Fibroblast of skin of right biceps (primary cell): Measurements from ENCODE around the gene MND1.

Experiments
- DNase-seq: peaks from one replicate; pipeline ENCODE4 v3.0.0-alpha.2; 2013

MND1 gene

DNA sequence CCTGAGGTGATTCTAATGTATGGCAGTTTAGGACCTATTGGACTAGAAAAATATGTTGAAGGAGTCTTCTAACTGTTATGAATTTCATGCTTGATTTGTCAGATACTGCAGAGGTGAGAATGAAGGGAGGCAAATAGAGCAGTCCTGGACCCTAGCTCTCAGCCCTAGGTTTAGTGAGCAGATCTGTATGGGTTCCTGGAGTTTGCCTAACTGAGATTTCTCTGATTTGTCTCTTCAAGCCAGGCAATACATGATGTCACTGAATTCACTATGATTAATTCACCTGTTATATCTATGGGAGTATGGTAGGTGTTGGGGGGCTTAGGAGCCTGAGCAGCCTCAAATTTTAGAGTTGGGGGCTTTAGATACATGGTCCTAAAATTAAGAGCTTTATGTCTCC is 2.6 kb downstream of the MND1 start:
- no peak for DNase-seq

DNA sequence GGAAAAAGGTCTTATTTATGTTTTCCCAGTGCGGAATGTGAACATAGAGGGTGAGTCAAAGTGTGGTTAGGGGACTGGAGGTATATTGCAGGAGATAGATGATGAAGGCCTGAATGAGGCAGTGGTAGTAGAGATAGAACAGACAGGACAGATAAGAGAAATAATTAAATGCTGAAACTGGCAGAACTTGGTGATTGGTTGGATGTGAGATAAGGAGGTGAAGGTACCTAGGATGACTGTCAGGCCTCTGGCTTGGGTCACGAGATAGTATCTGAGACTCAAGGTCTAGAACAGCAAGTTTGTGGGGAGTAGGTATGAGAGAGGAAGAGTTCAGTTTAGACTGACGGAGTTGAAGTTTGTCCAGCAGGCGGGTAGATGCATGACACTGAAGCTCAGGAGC is 3.5 kb downstream of the MND1 start:
- DNase-seq: peak; percentile 58

DNA sequence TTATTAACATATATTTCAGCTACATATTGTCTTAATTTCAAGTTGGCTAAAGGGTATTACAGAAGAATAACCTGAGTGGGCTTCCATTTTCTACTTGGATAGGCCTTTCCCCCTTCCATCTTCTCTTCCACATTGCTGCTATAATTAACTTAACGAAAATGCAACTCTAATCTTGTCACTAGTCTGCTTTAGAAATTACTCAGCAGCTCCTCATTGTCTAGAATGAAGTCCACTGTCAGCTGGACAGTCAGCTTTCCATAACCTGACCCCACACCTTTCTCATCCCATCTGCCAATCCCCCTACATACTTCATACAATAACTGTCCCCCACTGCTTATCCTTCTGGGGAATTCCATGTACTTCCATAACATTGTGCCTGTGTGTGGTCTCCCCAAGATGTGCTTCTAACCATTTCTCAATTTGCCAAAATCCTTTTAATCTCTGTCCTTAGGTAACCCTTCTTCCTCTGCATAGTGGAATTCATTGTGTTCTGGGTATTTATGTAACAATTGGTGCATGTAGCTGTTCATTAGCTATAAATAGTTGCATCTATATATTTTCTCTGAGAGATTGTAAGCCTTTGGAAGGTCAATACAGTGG is 4.8 kb downstream of the MND1 start:
- no peak for DNase-seq

DNA sequence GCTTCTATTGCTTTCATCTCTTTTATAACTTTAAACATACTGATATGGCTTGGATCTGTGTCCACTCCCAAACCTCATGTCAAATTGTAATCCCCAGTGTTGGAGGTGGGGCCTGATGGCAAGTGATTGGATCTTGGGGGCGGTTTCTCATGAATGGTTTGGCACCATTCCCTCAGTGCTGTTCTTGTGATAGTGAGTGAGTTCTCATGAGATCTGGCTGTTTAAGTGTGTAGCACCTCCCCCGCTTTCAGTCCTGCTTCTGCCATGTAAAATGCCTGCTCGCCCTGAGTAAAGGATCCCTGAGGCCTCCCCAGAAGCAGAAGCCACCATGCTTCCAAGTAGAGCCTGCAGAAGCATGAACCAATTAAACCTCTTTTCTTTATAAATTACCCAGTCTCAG is 17.7 kb downstream of the MND1 start:
- DNase-seq: peak; percentile 42

DNA sequence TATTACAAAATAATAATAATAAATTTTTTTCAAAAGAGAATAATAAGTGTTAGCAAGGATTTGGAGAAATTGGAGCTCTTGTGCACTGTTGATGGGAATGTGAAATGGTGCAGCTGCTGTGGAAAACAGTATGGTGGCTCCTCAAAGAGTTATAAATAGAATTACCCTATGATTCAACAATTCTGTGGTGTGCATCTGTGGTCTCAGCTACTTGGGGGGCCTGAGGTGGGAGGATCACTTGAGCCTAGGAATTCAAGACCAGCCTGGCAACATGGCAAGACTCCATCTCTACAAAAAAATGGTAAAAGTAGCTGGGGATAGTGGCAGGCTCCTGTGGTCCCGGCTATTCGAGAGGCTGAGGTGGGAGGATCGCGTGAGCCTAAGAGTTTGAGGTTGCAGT is 19.6 kb downstream of the MND1 start:
- peak; percentile 74 for DNase-seq

DNA sequence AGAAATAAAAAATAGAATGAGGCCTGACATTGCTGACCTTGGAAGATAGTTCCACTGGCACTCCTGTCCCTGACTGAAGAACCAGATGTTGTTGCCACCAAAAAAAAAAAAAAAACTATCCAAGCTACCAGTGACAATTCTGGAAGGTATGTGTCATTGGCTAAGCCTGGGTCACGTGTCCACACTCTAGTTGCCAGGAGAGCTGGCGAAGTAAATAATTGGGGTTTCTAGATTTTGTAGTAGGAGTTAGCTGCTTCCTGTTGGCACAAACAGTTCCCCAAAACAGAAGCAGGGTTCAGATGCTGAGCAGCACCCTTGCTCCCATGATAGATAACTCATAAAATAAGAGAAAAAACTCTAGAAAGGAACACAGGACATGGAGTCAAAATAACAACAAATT is 20.5 kb downstream of the MND1 start:
- DNase-seq: no peak

DNA sequence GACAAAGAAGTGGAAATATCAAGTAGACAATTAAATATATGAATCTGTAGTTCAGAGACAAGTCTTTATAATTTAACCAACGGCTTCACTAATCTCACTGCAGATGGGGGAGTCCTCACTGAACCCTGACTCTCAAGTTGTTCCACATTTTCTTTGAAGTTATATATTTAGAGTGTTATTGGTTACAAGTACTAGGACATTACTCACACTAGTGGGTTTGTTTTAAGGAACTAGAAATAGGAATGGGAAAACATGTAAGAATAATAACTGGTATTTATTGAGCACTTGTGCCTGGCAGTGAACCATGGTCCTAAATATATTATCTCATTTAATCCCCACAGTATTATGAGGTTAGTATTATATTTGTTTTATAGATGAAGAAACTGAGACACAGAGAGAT is 22.0 kb downstream of the MND1 start:
- DNase-seq: no peak

DNA sequence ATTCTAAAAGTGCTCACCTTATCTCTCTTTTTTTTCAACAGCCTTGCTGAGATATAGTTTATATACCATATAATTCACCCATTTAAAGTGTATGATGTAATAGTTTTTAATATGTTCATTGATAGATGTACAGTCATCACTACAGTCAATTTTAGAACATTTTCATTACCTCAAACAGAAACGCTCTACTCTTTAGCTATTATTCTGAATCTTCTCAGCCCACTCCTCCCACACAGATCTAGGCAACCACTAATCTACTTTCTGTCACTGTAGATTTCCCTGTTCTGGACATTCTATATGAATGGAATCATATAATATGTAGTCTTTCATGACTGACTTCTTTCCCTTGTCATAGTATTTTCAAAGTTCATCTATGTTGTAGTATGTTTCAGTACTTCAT is 22.6 kb downstream of the MND1 start:
- DNase-seq: no peak

DNA sequence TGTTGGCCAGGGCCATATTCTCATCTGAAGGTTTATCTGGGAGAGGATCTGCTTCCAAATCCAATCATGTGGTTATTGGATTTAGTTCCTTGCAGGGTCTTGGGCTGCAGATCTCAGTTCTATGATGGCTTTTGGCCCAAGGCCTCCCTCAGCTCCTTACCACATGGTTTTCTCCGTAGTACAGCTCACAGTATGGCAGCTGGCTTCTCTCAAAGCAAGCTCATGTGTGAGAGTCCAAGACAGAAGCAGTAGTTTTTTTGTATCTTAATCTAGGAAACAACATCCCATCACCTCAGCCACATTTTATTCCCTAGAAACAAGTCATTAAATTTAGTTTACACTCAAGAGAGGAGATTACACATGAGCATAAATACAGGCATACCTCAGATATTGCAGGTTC is 24.5 kb downstream of the MND1 start:
- DNase-seq: no peak

DNA sequence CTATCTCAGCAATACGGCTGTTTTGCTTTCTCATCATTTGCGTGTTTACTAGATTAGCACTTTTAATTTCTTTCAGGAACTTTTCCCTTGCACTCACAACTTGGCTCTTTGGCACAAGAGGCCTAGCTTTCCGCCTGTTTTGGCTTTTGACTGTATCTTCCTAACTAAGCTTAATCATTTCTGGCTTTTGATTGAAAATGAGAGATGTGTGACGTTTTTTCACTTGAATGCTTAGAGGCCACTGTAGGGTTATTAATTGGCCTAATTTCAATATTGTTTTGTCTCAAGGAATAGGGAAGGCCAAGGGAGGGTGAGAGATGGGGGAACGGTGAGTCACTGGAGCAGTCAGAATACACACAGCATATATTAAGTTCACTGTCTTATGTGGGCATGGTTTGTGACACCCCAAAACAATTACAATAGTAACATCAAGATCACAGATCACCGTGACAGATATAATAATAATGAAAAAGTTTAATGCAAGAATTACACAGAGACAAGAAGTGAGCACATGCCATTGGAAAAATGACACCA is 27.3 kb downstream of the MND1 start:
- no peak for DNase-seq

DNA sequence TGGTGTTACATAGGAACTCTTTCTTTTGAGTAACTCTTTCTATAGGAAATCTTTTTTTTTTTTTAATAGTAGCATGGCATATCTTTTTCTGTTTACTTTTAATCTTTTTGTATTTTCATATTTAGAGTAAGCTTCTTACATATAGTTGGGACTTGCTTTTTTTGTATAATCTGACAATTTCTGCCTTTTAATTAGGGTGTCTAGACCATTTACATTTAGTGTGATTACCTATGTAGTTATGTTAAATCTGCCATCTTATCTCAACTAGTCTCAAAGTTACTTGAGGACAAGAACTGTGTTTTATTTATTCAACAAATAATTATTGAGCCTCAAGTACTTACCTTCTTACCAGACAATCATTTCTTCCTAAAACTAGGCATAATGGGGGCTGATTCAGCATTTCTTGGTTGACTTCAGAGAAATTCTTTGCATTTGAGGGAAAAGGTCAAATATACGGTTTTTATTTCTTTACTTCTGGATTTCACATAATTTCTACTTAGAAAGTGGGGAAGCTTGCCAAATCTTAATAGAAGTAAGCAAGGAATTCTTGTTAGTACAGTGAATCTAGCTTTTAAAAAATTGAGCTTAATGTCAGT is 28.6 kb downstream of the MND1 start:
- DNase-seq: no peak

DNA sequence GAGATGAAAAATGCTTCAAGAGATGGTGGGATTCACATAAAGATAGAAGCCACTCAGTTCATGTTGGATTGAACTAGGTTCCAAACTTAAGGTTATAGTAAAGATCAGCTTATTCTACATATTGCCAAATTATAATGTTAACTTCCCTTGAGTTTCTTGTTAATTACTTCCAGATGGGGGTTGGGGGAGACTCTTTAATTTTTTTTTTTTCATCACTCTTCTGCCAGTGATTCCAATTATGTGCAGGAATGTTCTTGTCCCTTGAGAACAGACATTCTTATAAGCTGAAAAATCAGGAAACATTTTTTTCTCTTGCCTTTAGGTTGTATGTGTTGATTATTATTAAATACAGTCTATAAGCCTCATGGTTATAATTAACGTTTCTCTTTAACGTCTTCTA is 30.0 kb downstream of the MND1 start:
- peak; percentile 86 for DNase-seq

DNA sequence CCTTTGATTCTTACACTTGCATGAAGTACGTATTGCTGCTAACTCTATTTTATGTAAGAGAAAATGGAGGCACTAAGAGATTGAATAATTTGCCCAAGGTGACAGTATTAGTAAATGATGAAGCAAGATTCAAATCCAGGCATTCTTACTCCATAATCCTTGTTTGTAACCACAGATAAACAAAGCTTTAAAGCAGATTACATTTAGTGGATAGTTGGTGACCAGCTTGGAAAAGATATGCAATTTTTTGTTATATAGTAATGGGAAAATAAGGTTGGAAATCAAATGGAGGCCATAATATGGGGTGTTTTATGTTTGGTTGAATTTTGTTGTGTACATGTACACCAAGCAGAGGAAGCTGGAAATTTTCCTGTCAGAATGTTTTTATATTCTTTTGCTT is 30.8 kb downstream of the MND1 start:
- no peak for DNase-seq

DNA sequence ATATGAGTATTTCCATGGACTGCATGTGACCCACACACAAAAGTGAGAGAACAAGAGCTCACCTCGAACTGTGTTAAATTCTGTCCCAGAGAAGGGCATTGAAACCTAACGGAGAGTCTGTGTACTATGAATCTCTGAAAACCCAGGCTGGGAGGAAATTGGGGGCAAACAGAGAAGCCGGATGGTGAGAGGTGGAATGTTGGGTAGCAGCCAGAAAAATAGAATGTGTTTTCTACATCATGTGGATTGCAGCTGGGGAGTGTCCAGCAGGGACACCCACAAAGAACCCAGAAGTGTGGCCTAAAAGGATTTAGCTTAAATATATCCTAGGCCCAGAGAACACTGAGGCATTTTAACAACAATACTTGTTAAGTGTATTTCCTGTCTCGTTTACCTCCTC is 38.6 kb downstream of the MND1 start:
- DNase-seq: peak; percentile 51

DNA sequence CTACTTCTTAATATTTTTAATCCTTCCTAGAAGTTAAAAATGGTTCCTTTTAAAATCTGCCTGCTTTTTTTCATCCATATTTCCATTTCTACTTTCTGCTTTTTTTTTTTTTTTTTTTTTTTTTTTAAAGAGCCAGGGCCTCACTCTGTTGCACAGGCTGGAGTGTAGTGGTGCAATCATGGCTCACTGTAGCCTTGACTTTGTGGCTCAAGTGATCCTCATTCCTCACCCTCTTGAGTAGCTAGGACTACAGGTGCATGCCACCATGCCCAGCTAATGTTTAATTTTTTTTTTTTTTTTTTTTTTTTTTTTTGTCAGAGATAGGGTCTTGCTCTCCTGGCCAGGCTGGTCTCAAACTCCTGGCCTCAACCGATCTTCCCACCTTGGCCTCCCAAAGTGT is 39.7 kb downstream of the MND1 start:
- no peak for DNase-seq

DNA sequence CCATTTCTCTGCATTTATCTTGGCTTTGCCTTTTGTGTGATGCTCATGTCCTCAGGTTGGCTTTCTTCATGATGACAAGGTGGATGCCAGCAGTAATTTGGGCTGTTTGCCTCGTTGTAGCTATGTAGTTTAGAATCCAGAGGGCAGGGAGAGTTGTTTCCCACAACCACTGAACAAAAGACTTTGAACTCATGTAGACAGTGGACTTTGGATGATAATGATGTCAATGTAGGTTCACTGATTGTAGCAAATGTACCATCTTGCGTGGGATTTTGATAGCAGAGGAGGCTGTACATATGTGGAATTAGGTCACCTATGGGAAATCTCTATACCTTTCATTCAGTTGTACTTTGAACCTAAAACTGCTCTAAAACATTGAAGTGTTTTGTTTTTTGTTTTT is 41.3 kb downstream of the MND1 start:
- no peak for DNase-seq

DNA sequence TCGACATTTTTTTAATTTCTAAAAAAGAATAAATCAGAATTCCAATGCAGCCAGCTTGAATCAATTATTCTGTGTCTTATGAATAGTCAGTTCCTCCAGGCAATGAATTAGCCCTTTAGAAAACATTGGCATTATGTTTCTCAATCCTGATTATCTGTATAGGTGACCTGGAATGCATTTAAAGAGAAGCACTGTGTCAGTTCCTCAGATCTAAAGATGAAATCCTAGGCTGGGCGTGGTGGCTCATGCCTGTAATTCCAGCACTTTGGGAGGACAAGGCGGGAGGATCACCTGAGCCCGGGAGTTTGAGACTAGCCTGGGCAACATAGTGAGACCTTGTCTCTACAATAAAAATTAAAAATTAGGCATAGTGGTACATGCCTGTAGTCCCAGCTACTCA is 43.5 kb downstream of the MND1 start:
- DNase-seq: no peak

DNA sequence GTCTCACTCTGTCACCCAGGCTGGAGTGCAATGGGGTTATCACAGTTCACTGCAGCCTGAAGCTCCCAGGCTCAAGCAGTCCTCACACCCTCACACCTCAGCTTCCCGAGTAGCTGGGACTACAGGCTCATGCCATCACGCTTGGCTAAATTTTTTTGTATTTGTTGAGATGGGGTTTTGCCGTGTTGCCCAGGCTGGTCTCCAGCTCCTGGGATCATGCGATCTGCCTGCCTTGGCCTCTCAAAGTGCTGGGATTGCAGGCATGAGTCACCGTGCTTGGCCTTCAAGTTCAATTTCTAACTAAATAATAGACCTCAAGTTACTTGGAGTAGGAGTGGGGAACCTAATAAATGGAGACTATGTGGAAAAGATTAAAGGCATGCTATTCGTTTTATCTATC is 48.9 kb downstream of the MND1 start:
- DNase-seq: peak; percentile 58

DNA sequence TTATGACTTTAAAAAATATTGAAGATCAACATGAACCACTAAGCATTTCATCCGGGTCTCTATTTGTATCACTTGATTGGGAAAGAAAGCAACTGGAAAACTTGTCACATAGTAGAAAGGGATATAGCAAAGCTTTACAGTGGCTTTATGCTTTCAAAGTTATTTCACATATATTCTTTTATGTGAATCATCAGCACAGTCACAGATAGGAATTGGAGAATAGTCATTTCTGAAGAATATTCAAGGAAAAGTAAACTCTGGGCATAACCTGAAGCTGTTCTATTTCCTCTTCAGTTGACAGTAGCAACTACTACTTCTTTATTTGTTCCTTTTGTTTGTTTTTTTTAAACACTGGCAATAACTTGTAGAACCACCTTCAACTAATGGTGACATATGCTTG is 50.5 kb downstream of the MND1 start:
- no peak for DNase-seq

DNA sequence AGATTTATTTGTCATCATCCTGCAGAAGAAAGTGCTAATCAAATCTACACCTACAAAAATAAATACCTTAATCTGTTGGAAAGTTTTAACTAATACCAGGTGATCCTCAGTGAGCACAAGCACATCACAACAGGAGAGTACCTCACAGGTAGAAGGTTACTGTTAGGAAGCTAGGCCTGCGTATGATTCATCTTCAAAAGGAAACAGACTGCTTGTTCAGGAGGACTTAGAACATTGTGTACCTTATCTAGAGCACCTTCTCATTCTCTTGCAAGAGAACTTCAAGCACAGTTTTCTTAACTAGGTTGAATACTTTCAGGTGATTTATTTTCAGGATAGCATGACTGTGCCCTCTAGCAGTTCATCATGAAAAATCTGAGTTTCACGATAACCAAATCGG is 54.2 kb downstream of the MND1 start:
- DNase-seq: no peak

DNA sequence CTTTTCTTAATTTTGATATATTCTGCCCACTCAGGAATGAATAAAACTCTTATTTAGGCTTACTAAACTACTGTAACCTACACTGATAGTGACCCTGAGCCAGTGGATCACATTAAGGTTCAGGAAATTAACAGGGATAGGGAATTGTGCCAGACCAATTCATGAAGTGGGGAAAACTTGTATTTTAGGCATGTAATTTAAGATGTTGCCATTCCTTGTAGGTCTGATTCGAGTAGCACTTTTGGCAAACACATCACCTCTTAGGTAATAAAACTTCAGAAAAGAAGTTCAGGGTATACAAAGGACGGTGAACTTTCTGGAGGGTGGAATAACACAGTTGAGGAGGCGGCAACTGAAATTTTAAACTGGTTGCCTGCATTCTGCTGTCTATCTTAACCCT is 54.9 kb downstream of the MND1 start:
- DNase-seq: no peak

DNA sequence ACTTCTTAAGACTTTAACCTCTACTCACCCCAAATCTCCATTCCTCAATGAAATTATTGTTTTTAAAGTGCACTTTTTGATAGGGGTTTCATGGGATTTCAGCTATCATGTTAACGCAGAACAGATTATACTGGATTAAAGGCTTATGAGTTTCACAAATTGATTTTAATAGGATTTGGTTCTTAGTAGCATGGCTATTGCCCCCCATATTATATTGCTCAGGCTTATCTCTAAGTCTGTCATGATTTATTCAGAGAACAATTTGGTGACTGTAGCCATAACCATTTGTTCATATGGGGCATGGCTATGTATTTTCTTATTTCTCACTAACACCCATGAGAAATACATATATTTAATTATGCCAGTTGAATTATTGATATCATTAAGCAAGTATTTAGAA is 57.0 kb downstream of the MND1 start:
- DNase-seq: no peak

DNA sequence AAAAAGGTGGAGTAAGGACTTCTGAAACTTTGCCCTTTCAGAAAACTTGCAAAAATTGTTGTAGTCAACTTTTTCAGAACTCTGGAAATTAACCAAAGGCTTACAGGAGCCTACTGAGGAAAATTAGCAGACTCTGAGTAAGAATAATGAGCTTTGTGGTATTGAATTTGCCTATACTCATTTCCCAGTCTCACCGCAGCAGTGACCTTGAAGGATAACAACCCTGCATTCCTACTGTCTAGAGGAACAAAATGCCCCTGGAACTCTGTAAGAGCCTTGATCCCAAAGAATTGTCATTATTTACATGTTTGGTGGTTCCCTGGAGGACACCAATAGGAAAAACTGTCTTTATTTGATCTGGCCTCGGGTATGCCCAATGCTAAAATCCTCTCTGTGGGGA is 57.9 kb downstream of the MND1 start:
- peak; percentile 77 for DNase-seq

DNA sequence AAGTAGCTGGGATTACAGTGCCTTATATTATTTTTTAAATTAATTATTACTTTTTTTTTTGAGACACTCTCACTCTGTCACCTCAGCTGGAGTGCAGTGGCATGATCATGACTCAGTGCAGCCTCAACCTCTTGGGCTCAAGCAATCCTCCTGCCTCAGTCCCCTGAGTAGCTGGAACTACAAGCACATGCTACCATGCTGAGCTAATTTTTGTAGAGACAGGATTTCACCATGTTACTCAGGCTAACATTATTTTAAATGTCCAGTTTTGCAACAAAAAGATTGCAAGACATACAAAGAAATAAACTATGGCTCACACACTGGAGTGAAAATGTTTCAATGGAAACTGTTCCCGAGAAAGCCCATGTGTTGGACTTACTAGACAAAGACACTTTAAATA is 59.2 kb downstream of the MND1 start:
- no peak for DNase-seq

DNA sequence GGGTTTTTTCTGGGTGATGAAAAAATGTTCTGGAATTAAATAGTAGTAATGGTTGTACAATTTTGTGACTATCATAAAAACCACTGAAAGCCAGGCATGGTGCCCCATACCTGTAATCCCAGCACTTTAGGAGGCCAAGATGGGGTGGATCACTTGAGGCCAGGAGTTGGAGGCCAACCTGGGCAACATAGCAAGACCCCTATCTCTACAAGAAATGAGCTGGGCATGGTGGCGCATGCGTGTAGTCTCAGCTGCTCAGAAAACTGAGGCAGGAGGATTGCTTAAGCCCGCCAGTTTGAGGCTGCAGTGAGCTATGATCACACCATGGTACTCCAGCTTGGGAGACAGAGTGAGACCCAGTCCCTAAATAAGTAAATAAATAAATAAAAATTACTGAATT is 63.4 kb downstream of the MND1 start:
- DNase-seq: no peak
